Right lobe of liver (tissue), 6 donors: ENCODE data around the gene ASH1L. TPM values are rescaled to one million over a fixed set of nuclear protein-coding genes. Genes with fewer than 3 reads are reported as not detected.

ENCODE experiments used
- ATAC-seq, 4 donors: fragments of 200-7000 bp; cut with Tn5 transposase; one replicate each; pipeline ENCODE4 v1.9.1; 2020; ENCODE audit warnings: mild to moderate bottlenecking in 4 of 4, moderate library complexity in 4 of 4
- DNase-seq, 3 donors: peaks; one replicate each; pipeline ENCODE4 v3.0.0-alpha.2; 2020
- H3K27ac ChIP-seq, 3 donors: fragments of 200-600 bp; one replicate each; pipeline ENCODE4 v1.8.0; 2022
- H3K27me3 ChIP-seq, 2 donors: fragments of 200-600 bp; one replicate each; pipeline ENCODE4 v1.8.0; 2022
- H3K36me3 ChIP-seq, 4 donors: fragments of 200-600 bp; sonication (generic) in 1 of 4; one replicate each; pipeline versions ENCODE4 v1.5.1 to v1.8.0; 2017 to 2022; ENCODE audit warnings: control low read depth in 1 of 4
- H3K4me1 ChIP-seq, 4 donors: fragments of 200-600 bp; sonication (generic) in 1 of 4; one replicate each; pipeline versions ENCODE4 v1.5.1 to v1.8.0; 2017 to 2022; ENCODE audit warnings: control low read depth in 1 of 4
- H3K4me3 ChIP-seq, 3 donors: fragments of 200-600 bp; one replicate each; pipeline ENCODE4 v1.8.0; 2022
- H3K9me3 ChIP-seq, 4 donors: fragments of 200-600 bp; sonication (generic) in 1 of 4; one replicate each; pipeline versions ENCODE4 v1.5.1 to v1.8.0; 2017 to 2022; ENCODE audit warnings: control low read depth in 1 of 4
- POLR2A ChIP-seq: fragments of 450-650 bp; IDR thresholded peaks from one replicate; pipeline ENCODE4 v1.6.1; 2017; ENCODE audit warnings: antibody characterized with exemption, mild to moderate bottlenecking
- WGBS: methylation state at CpG from one replicate; pipeline ENCODE4 v1.1.6; 2018; ENCODE audit warnings: low coverage, low lambda C conversion rate; ENCODE audit not compliant: insufficient coverage; ENCODE audit errors: missing lambda C conversion rate; 5-methylcytosine and 5-hydroxymethylcytosine counted together
- intact Hi-C, 2 donors: fragments of 100-400 bp; cut with DNase I; formaldehyde crosslinking; loops; one replicate each; pipeline versions ENCODE4 v1.11.2 to v1.14.1; 2022
- total RNA-seq, 6 experiments: library from RNA; depleted of rRNA in 2 of 6; stranded (reverse); fragments of >200 nt in 2 of 6; fragmentation: NEBNext Ultra II Directional in 3 of 6; extraction: Animal tissue kit (Norgen Biotek cat#: 25700) in 3 of 6; gene quantifications; one replicate each; pipeline versions ENCODE4 v1.1.0 to v1.2.4, GENCODE V29; 2016 to 2023
- TF ChIP-seq, protein P1 (sequence below), 4 donors: fragments of 200-600 bp in 3 of 4; fragments of 450-650 bp in 1 of 4; IDR thresholded peaks; one replicate each; pipeline versions ENCODE4 v1.5.1 to v1.8.0; 2016 to 2022; ENCODE audit warnings: antibody characterized with exemption in 4 of 4, mild to moderate bottlenecking in 2 of 4
- donor health status: DM: no; HTN: yes; CAD: no.
- donor health status: DM: no; HTN: no; CAD: no.
- donor health status: DM: no; HTN: no; CAD: no.
- donor health status: DM: no; HTN: yes; CAD: no.
- donor health status: DM: no; HTN: yes; CAD: no.

Gene ASH1L
- total RNA-seq, 6 experiments from 2014 or later = 13.9 to 24.3 (median 17.6) TPM

DNA sequence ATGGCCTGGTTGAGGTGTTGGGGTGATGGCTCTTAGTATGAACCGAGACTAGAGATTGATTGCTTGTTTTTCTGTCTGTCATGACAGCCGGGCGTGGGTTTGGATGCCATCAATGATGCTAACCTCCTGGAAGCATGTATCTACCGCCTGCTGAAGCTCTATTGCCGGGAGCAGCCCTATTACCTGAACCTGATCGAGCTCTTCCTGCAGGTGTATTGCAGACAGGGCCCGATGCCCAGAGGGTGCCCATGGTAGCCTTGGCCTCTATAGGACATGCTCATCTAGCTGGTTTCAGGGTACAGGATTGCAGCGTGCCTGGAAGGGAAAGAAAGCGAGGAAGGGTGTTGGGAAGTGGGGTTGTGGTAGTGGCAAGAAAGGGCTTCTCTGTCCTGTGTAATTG lies 244.5 kb downstream of the ASH1L start:
- Histone ChIP-seq H3K27ac (no peak overlapping the region), H3K9me3 (no peaks in the 10 kb centered on the region), H3K27me3 (no peaks in the 10 kb centered on the region), H3K4me3 (no peak overlapping the region), H3K36me3 (peaks cover 0 to 26% (median 0%) of the 10 kb centered on the region in 4 donors), H3K4me1 (peaks cover 0 to 13% (median 1%) of the 10 kb centered on the region in 4 donors)
- intact Hi-C loops = no loop called here
- DNase-seq = no peak
- no peak for ATAC-seq
- WGBS = 94% methylated on average over 3 of the region's 9 CpGs
- TF ChIP-seq, protein P1, sequence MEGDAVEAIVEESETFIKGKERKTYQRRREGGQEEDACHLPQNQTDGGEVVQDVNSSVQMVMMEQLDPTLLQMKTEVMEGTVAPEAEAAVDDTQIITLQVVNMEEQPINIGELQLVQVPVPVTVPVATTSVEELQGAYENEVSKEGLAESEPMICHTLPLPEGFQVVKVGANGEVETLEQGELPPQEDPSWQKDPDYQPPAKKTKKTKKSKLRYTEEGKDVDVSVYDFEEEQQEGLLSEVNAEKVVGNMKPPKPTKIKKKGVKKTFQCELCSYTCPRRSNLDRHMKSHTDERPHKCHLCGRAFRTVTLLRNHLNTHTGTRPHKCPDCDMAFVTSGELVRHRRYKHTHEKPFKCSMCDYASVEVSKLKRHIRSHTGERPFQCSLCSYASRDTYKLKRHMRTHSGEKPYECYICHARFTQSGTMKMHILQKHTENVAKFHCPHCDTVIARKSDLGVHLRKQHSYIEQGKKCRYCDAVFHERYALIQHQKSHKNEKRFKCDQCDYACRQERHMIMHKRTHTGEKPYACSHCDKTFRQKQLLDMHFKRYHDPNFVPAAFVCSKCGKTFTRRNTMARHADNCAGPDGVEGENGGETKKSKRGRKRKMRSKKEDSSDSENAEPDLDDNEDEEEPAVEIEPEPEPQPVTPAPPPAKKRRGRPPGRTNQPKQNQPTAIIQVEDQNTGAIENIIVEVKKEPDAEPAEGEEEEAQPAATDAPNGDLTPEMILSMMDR (IDR thresholded peaks at IDR 0.05) = no peak
- TF ChIP-seq POLR2A = no peak

DNA sequence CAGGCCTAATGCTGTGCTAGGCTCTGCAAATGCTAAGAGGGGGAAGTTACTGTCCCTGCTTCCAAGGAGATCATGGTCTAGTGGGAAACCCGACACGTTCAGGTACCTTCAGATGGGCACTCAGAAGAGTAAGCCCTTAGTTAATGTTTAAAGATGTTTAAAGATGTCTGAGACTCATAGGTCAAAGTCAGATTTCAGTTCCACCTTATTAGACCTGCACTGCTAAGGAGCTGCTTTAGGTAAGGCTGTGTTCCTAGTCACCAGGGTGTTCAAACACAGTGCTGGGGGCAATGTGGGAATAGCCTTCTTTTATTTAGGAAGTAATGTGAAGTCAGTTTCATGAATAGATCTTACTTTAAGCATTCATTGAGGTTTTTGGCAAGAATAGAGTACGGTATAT lies 245.7 kb downstream of the ASH1L start:
- no peak for DNase-seq
- Histone ChIP-seq H3K4me3 (no peak overlapping the region), H3K4me1 (peaks cover 0 to 5% (median 0%) of the 10 kb centered on the region in 4 donors), H3K36me3 (peaks cover 0 to 38% (median 0%) of the 10 kb centered on the region in 4 donors), H3K27ac (no peak overlapping the region), H3K9me3 (no peaks in the 10 kb centered on the region), H3K27me3 (no peaks in the 10 kb centered on the region)
- intact Hi-C loops = no loop called here
- WGBS = 49% methylated on average over 3 of the region's 3 CpGs
- no peak for ATAC-seq
- no peak for TF ChIP-seq POLR2A
- TF ChIP-seq, protein P1 (IDR thresholded peaks at IDR 0.05) = no peak

DNA sequence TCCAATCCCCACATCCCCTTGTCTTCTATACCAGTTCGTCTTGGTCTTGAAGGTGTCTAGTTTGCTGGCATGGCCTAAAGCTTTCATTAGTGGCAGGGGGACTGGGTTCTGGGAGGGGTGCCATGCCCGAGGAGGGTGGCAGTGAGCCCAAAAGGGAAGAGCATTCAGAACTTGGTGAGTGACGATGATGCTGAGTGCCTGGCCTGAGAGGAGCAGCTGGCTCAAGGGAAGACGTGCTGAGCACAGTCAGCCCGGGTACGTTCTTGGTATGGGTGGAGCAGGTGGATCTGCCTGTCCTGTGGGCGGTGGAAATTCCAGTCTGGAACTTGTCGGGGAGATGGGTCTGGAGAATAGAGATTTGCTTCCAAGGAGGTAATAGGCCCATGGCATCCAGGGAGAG lies 249.3 kb downstream of the ASH1L start:
- no peak for ATAC-seq
- no peak for DNase-seq
- Histone ChIP-seq H3K27me3 (no peaks in the 10 kb centered on the region), H3K4me1 (peaks cover 0 to 16% (median 5%) of the 10 kb centered on the region in 4 donors), H3K36me3 (peaks cover 0 to 26% (median 0%) of the 10 kb centered on the region in 4 donors), H3K9me3 (no peaks in the 10 kb centered on the region), H3K27ac (no peak overlapping the region), H3K4me3 (no peak overlapping the region)
- TF ChIP-seq, protein P1 (IDR thresholded peaks at IDR 0.05) = no peak
- no peak for TF ChIP-seq POLR2A
- 87% methylated on average over 7 of the region's 8 CpGs for WGBS
- intact Hi-C loops = no loop called here

DNA sequence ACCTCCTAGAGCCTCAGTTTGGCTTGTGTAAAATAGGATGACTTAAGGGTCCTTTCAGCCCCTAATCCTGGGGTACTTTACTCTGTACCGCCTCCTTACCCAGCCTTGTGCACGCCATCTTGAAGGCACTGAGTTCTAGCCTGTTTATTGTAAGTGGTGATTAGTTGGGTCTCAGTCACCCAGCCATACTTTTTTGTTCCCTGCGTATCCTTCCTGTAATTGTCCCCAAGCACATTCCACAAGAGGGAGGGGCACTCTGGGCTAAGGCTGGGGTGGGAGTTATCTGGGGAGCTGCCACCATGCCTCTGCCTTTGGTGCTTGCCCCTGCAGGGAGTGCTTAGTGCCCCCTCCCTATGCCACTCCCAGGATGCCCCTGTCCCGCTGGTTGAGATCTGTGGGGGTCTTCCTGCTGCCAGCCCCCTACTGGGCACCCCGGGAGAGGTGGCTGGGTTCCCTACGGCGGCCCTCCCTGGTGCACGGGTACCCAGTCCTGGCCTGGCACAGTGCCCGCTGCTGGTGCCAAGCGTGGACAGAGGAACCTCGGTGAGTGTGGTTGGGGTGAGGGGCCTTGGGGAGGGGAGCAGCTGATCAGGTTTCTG lies 253.1 kb downstream of the ASH1L start:
- no peak for TF ChIP-seq POLR2A
- TF ChIP-seq, protein P1 (IDR thresholded peaks at IDR 0.05) = no peak
- Histone ChIP-seq H3K4me3 (peak overlapping the region; percentile 50 to 91 (median 84)), H3K36me3 (peaks cover 0 to 18% (median 0%) of the 10 kb centered on the region in 4 donors), H3K27ac (peak overlapping the region; percentile 82 to 92 (median 84)), H3K9me3 (no peaks in the 10 kb centered on the region), H3K27me3 (no peaks in the 10 kb centered on the region), H3K4me1 (peaks cover 0 to 25% (median 9%) of the 10 kb centered on the region in 4 donors)
- DNase-seq (peak; percentile 72 to 75 (median 73)), ATAC-seq (peak in 2 of 4 donors; percentile 8 to 14)
- intact Hi-C loops = no loop called here
- 3% methylated on average over 8 of the region's 11 CpGs for WGBS
